ENCODE data around the gene DCLK1.

DNA sequence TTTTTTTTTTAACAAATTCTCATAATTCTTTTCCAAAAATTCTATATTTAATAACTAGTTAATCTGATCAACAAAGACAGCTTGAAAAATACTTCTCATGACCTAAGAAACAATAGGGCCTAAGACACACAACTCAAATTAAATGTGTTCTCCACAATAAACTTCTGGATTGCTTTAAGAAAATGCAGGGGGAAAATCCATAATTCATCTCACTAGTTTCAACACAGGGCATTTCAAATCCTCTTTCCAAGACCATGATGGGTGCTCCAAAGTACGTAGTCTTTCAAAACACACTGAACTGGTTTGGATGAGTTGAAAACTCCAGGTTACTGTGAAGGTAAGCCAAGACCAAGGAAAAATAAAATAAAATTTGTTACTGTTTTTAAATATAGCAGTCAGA is 62.6 kb downstream of the DCLK1 start:
- no peak for TF ChIP-seq CTCF (conservative IDR thresholded peaks at IDR 0.05 in 1 of 2, IDR thresholded peaks at IDR 0.05 in 1 of 2; ENCODE audit: extremely low read depth in 1 of 2, insufficient read depth in 1 of 2, low read depth in 1 of 2, low read length in 2 of 2)
- no peak for TF ChIP-seq EZH2 (IDR thresholded peaks at IDR 0.05; ENCODE audit: borderline replicate concordance, low read length)
